Stimulated activated CD4-positive, alpha-beta T cell treated with anti-CD3 and anti-CD28 coated beads, Interleukin-4, amount 100 ng/mL, for 24 hours (primary cell): ENCODE data around the gene TNK1.

ENCODE experiments used
- DNase-seq: peaks from one replicate; pipeline ENCODE4 v3.0.0-alpha.2; 2020

The TNK1 gene

DNA sequence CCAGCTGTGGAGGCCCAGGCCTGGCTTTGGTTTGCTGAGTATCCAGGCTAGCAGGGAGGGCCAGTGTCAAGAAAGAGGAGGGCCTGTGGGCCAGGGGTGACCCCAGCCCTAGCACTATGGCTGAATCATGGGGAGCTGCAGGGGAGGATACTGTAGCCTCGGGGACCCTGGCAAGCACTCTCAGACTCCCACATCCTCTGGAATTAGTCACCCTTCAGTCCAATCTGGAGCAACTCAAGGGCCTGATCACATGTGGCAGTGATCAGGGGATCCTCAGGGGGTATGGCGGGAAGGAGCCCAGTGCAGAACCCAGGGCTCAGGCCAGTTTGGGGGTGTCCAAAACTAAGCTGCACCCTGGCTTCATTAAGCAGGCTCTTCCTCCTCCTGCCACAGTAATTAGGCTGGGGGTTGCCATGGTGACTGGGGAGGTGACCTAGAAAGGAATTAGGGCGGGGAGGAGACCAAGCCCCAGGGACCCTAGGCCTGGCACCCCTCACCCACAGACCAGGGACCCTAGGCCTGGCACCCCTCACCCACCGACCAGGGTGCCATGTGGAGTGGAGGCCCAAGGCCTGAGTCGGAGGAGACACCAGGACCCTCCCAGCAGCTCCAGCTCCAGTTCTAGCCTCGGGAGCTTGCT is 32.6 kb downstream of the TNK1 start:
- no peak for DNase-seq

DNA sequence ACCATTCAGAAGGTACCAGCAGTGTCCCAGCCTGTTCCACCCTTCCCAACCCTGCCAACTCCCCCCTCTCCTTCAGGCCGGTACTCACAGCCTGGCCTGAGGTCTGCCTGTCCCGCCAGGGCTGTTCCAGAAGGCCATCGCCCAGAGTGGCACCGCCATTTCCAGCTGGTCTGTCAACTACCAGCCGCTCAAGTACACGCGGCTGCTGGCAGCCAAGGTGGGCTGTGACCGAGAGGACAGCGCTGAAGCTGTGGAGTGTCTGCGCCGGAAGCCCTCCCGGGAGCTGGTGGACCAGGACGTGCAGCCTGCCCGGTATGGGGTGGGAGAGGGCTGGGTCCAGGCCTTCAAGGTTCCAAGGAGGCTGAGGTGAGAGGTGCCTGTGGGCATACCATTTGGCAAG is 33.9 kb downstream of the TNK1 start:
- DNase-seq: no peak

DNA sequence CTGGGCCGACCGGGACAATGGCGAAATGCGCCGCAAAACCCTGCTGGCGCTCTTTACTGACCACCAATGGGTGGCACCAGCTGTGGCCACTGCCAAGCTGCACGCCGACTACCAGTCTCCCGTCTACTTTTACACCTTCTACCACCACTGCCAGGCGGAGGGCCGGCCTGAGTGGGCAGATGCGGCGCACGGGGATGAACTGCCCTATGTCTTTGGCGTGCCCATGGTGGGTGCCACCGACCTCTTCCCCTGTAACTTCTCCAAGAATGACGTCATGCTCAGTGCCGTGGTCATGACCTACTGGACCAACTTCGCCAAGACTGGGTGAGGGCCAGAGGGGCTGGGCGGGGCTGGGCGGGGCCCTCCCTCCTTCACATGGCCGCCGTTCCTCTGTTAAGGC is 34.9 kb downstream of the TNK1 start:
- DNase-seq: no peak

DNA sequence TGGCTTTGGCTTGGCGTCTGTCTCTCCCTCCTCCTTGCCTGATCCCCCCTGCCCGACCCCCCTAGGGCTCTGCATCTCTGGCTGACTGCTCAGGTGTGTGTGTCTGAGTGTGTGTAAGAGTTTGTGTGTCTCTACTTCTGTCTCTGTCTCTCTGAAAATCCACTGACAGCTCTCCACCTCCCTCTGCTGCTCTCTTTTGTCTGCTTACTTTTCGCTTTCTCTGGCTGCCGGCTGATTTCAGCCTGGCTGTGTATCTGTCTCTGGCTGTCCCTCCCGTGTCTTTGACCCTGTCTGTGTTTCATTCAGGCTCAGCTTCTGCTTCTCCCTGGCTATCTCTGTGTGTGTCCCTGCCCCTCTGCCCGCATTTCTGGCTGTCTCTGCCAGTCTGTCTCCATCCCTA is 35.4 kb downstream of the TNK1 start:
- no peak for DNase-seq

DNA sequence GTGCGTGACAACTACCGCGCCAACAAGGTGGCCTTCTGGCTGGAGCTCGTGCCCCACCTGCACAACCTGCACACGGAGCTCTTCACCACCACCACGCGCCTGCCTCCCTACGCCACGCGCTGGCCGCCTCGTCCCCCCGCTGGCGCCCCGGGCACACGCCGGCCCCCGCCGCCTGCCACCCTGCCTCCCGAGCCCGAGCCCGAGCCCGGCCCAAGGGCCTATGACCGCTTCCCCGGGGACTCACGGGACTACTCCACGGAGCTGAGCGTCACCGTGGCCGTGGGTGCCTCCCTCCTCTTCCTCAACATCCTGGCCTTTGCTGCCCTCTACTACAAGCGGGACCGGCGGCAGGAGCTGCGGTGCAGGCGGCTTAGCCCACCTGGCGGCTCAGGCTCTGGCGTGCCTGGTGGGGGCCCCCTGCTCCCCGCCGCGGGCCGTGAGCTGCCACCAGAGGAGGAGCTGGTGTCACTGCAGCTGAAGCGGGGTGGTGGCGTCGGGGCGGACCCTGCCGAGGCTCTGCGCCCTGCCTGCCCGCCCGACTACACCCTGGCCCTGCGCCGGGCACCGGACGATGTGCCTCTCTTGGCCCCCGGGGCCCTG is 36.3 kb downstream of the TNK1 start:
- no peak for DNase-seq

DNA sequence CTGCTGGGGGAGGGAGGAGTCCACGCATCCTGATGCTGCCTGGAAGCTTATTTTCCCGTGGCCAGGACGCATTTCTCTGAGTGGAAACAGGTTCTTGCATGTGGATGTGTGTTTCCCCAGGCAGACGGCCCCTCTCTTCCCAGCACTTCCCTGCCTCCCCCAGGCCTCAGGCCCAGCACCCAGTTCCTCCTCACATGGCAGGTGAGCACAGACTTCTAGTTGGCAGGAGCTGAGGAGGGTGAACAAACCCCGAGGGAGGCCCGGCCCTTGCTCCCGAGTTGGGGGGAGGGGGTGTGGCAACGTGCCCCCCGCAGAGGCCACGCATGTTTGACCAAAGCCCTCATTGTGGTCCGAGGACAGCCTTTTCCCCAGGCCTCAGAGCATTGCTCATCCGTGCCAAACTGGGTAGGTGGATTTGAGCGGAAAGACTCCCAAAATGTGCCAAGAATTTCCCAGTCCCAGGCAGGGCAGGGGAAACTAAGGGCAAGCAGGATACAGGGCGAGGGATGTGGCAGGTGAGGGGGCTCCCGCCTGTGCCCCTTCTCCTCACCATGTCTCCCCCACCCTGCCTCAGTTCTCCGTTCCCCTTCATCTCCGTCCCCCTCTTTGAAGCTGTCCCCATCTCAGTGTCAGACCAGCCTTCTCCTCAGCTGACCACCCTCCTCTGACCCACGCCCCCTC is 37.7 kb downstream of the TNK1 start:
- no peak for DNase-seq

DNA sequence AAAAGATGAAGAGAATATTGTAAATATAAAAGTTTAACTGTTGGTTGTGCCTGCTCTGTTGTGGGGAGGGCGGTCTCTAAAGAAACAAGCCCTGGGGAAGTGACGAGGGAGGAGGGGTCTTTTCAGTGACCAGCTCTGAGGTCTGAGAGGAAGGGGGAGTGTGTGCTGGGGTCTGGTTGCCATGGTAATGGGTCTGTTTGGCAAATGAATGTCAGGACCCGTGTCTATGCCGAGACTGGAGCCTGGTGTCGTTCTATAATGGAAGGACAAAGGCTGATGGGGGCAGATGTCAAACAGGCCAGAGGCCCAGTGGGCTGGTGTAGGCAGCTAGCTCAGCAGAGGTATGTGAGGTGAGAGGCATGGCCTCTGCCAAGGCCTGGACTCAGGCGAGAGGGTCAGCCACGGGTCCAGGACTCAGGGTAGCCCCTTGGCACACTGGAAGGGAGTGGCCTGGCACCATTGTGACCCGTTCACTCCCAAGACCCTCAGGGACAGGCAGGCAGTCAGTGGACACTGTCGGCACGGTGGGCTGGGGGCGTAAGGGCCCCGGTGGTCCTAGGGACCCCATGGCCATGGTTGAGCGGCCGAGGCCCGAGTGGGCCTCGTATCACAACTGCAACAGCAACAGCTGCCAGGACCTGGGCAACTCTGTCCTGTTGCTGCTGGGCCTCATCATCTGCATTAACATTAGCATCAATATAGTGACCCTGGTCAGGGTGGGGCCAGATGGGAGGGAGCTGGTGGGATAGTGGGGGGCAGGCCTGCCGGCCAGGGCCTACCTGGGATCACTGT is 39.1 kb downstream of the TNK1 start, which contains the start of gene SPEM1:
SPEM1 (plus strand) TSS at position 506 of the 792 bp plus-strand sequence; CDS start at position 567, 61 bp downstream.
- no peak for DNase-seq

DNA sequence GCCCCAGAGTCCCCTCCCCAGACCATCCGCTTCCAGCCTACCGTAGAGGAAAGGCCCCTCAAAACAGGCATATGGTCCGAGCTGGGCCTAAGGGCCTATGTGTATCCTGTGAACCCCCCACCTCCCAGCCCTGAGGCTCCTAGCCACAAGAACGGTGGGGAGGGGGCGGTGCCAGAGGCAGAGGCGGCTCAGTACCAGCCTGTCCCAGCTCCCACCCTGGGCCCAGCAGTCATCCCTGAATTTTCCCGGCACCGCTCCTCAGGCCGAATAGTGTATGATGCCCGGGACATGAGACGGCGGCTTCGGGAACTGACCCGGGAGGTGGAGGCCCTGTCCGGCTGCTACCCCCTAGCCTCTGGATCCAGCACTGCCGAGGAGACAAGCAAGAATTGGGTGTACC is 40.3 kb downstream of the TNK1 start:
- no peak for DNase-seq

DNA sequence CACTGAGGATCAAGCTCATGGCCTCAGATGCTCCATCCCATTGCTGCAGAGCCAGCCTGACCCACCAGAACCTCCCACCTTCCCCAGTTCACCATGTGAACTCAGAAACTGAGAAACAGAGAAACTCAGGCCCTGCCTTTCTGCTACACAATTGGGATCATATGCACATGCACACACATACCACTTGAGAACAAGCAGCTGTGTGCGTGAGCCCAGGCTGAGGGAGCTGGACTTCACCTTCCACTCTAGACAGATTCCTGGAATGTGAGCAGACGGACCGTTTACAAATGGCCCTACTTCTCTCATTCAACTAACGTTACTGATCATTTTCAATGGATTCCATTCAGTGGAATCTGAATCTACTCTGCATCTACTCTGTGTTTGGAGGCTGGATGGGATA is 42.8 kb downstream of the TNK1 start:
- no peak for DNase-seq

DNA sequence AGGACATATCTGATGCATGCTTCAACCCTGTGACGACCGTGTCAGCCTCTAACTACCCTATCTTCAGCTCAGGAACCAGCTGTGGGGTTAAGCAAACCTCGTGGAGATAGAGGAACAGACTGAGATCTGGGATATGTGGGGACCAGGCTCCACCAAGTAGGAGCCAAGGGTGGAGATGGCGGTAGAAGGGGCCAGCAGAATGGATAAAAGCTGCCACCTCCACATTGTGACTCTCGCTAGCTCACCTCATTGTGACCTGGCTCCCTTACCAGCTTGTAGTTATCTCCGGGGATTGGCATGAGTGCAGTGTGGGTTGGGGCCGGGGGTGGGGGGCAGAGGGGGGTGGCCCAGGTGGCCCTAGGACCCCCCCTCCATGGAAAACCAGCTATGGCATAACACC is 44.4 kb downstream of the TNK1 start, which contains the start of gene SPEM2:
SPEM2 (plus strand) TSS at position 301 of the 400 bp plus-strand sequence; CDS start at position 374, 73 bp downstream.
- no peak for DNase-seq

DNA sequence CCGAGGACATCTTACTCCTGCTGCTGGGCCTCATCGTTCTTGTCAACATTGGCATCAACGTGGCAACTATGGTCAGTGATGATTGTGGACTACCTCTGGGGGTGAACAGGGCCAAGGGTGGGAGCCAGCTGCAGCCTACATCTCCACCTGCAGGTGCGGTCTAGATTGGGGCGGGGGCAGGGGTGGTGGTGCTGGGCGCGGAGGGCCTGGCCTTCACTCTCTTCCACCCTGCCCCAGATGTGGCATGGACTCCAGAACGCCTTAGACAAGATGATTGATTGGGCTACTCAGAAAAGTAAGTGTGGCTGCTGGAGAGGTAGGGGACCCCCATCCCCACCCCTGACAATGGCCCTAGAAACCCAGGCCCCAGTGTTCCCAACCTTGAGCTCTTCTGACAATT is 44.9 kb downstream of the TNK1 start:
- DNase-seq: no peak

DNA sequence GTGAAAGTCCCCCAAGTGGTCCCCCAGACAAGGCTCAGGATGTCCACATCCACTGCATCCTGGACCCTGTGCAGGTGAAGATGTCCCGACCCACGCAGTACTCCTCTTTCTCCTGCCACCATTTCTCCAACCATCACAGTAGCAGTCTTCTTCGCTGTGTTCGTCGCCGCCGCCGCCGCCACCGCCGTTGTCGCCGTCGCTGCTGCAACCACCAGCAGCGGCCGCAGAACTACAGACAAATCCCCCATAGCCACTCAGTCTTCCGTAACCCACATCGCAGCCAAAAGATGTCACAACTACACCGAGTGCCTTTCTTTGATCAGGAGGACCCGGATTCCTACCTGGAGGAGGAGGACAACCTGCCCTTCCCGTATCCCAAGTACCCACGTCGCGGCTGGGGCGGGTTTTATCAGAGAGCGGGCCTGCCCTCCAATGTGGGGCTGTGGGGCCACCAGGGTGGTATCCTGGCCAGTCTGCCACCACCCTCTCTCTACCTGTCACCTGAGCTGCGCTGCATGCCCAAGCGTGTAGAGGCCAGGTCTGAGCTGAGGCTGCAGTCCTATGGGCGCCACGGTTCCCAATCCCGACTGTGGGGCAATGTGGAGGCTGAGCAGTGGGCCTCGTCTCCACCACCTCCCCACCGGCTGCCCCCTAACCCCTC is 45.4 kb downstream of the TNK1 start:
- no peak for DNase-seq

DNA sequence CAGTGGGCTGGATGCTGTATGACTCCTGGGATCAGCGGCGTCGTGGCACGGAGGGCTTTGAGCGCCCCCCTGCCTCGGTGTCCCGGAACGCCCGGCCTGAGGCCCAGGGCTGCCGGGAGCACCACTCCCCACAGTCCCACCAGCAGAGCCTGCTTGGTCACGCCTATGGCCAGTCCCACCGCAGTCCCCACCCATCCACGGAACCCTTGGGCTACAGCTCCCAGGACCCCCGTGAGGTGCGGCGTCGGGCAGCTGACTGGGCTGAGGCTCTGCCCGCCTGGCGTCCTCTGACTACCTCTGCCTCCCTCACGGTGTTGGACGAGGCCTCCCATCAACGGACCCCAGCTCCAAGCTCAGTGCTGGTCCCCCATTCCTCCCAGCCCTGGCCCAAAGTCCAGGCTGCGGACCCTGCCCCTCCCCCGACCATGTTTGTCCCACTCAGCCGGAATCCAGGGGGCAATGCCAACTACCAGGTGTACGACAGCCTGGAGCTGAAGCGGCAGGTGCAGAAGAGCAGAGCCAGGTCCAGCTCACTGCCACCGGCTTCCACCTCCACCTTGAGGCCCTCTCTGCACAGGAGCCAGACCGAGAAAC is 46.1 kb downstream of the TNK1 start:
- no peak for DNase-seq

DNA sequence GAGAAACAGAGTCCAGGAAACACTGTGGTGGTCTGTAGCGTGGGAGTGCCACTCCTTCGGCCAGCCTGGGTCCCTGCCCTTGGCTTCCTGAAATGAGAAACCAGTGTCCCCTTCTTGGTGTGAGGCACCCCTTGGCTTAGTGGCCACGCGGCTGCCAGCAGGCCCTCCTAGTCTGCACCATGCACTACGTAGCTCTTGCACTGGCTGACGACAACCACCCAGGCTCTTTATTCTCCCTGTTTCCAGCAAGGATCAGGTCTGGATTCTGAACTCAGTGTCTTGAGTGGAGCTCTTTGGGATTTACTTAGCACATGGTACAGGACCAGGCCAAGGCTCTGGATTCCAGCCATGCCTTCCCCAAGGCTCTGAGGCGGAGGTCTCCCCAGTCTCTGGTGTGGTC is 46.7 kb downstream of the TNK1 start:
- no peak for DNase-seq

DNA sequence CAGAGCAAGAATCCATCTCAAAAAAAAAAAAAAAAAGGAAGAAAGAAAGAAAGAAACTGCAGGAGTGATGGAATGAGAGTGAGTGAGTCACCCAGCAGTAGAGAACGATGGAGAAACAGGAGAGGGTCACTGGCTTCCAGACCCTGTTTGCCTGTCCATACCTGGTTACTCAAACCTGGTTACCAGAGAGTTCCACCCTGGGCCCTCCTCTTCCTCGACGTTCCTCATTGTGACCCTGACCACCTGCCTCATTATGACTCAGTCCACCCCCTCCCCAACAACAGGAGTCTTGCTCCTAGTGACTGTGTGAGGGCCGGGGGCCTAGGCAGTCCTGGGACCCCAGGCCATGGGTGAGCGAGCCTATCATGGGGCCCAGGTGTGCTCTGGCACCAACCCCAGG is 47.7 kb downstream of the TNK1 start, which contains the start of gene SPEM3:
SPEM3 (plus strand) TSS at position 301 of the 400 bp plus-strand sequence; CDS start at position 347, 46 bp downstream.
- DNase-seq: no peak

DNA sequence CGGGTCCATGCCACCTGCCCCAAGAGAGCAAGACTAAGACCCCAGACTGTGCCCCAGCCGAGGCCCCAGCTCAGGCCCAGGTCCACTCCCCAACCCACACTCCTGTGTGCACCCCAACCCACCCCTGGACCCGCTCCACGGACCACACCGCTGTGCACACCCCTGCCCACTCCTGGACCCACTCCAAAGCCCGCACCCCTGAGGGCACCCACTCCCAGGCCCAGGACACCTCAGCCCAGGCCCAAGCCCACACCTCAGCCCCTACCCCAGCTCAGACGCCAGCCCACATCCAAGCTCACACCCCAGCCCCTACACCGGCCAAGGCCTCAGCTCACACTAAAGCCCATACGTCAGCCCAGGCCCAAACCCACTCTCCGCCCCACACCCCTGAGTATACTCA is 48.8 kb downstream of the TNK1 start:
- no peak for DNase-seq

DNA sequence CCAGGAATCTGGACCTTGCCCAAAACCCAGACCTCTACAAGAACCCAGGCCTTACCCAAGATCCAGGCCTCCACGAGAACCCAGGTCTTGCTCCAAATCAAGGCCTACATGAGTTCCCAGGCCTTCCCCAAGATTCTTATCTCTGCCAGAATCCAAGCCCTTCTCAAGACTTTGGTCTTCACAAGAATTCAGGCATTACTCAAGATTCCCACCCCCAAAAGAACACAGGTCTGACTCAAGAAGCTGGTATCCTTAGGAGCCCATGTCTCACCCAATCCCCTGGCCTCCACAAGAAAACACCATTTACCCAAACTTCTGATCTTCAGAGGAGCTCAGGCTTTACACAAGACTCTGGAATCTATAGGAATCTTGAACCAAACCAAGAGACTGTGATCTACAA is 50.3 kb downstream of the TNK1 start:
- DNase-seq: no peak

DNA sequence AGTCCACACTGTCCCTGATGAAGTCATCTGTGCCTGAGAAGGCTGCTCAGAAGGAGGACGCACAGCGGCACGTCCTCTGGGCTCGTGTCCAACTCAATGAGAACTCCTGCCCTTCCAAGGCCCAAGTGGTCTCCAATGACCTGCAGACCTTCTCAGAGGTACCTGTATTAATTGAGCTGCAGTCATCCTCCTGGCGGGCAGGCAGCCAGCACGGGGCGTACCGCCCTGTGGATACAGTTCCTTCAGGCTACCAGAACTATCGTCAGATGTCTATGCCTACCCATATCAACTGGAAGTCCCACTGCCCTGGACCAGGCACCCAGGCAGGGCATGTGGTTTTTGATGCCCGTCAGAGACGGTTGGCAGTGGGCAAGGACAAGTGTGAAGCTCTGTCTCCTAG is 51.4 kb downstream of the TNK1 start:
- DNase-seq: no peak

DNA sequence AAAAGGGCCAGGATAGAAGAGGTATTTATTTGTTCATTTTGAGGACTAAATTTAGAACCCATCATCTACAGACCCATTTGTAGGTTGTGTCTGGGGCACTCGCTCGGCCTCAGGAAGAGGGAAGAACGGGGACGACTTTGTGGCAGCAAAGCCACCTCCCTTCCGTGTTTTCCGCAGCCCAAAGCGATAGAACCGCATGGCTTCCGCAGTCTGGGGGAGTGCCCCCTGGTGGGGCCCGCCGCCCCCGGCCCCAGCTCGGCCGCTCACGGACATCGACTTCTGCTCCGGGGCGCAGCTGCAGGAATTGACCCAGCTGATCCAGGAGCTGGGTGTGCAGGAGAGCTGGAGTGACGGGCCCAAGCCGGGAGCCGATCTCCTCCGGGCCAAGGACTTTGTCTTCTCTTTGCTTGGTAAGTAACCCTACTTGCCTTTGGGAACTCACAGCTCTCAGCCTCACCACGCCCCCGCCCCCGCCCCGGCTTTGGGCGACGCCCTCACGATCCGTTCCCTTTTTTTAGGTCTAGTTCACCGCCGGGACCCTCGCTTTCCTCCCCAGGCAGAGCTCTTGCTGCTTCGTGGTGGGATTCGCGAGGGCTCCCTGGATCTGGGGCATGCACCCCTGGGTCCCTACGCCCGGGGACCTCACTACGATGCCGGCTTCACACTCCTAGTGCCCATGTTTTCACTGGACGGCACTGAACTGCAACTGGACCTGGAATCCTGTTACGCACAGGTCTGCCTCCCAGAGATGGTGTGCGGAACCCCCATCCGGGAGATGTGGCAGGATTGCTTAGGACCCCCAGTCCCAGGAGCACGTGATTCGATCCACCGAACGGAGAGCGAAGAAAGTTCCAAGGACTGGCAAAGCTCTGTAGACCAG is 55.0 kb downstream of the TNK1 start:
- DNase-seq: peak; percentile 51

DNA sequence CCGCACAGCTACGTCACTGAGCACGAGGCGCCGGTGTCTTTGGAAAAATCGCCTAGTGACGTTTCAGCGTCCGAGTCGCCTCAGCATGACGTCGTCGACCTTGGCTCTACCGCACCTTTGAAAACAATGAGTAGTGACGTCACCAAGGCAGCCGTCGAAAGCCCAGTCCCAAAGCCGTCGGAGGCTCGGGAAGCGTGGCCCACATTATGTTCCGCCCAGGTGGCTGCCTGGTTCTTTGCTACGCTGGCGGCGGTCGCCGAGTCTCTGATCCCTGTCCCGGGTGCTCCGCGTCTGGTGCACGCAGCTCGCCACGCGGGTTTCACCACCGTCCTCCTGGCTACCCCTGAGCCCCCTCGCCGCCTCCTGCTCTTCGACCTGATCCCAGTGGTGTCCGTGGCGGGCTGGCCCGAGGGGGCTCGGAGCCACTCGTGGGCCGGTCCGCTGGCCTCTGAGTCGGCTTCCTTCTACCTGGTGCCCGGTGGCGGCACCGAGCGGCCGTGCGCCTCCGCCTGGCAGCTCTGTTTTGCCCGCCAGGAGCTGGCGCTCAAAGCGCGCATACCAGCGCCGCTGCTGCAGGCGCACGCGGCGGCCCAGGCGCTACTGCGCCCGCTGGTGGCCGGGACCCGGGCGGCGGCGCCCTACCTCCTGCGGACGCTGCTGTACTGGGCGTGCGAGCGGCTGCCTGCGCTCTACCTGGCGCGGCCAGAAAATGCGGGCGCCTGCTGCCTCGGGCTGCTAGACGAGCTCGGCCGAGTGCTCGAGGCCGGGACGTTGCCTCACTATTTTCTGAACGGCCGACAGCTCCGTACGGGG is 55.9 kb downstream of the TNK1 start:
- peak; percentile 79 for DNase-seq
